Stimulated activated CD4-positive, alpha-beta T cell treated with anti-CD3 and anti-CD28 coated beads, Interleukin-15, amount 100 ng/mL, for 1 hour (primary cell): ENCODE data around the gene MOAP1.
"Not testable (repeated sequence)": the region's sequence is repeated elsewhere in the genome, so short reads cannot be mapped to it uniquely, and the experiment has no call there.

Experiments
- DNase-seq, 2 donors: peaks; one replicate each; pipeline ENCODE4 v3.0.0-alpha.2; 2020; ENCODE audit warnings: low read depth in 1 of 2, low spot score in 1 of 2

Gene MOAP1

DNA sequence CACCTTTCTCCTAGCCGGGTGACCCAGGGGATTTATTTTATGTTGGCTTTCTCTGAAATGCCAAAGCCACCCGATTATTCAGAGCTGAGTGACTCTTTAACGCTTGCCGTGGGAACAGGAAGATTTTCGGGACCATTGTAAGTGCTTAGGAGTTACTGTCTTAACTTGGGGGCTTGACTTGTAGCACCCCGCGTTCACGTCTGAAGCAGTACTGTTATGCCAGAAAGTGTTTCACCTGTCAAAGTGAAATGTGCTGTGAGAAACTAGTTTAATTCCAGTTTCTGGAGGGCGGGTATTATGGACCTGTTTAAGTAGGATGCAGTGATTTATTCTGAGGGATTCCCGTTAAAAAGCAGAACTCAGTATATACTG lies 638 bp upstream of the MOAP1 start:
- DNase-seq: no peak

DNA sequence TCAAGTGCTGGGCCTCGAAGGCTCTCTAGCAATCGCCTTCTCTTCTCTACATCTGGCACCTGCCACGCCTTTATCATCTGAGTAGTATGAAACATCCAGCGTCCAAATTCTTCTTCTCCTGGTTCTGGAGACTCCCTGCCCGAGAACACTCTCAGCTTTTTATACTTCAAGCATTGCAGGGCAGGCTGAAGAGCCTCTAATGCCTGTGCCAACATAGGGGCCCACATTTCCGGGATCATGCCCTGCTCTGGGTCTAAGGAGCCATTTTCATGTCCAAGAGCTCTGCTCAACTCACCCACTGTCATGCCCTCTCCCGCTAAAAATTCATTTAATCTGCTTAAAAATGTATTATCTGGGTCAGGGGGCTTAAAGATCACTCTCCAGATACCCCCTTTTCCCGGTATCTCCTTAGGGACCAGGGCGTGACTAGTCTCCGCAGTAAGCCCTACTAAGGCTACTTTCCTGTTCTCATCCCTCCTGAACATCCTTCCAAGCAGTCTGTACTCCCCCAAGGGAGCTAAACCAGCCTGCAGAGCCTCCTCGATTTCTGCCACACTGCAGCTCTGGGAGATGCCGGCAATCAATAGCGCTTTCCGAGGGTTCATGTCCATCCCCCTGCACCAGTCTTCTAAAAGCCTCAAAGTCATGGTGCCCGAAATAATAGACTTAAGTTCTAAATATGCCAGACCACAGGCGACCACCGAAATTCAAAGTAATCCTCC lies 940 bp downstream of the MOAP1 start:
- DNase-seq: no peak

DNA sequence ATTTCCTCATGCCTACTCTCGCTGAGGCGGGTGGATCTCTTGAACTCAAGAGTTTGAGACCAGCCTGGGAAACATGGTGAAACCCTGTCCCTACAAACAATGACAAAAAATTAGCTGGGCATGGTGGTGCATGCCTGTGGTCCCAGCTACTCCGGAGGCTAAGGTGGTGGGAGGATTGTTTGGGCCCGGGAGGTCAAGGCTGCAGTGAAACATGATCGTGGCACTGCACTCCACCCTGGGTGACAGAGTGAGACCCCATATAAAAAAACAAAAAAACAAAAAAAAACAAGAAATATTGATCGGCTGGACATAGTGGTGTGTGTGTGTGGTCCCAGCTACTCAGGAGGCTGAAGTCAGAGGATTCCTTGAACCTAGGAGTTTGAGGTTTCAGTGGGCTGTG lies 9.2 kb downstream of the MOAP1 start:
- no peak for DNase-seq

DNA sequence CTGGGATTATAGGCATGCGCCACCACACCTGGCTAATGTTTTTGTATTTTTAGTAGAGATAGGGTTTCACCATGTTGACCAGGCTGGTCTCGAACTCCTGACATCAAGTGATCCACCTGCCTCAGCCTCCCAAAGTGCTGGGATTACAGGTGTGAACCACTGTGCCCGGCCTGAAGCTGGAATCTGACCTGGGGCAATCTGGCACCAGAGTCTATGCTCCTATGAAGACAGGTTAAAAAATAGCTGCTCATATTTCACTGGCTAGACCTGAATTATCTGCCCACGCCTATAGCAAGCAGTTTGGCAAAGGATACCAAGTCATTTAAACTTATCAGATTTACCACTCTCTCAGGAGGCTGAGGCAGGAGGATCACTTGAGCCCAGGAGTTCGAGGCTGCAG lies 10.0 kb downstream of the MOAP1 start:
- not testable (repeated sequence) for DNase-seq

DNA sequence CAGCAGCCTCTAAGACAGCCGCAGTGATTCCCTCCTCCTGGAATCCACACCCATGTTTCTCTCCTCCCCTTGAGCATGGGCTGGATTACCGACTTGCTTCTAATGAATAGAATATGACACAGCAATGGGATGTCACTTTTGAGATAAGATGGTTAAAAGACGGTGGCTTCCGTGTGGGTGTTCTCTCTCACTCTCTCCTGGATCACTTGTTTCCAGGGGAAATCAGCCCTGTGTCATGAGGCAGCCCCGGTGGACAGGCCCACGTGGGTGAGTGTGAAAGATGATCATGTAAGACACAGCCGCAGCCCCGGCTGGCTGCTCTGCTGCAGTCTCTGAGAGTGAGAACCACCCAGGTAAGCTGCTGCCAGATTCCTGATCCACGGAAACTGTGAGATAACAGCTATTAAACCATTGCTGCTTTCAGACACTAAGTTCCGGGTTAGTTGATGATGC lies 10.7 kb downstream of the MOAP1 start:
- no peak for DNase-seq

DNA sequence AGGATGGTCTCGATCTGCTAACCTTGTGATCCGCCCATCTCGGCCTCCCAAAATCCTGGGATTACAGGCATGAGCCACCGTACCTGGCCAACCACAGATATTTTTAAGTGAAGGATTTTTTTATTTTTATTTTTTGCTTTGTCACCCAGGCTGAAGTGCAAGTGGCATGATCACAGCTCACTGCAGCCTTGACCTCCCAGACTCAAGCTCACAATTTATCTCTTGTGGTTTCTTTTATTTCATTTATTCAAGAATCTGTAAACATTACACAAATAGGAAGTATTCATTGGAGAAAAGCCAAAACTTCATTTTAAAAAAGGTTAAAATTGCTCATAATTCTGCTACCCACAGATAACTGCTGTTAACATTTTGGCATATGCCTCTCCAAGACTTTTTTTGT lies 13.3 kb downstream of the MOAP1 start:
- no peak for DNase-seq

DNA sequence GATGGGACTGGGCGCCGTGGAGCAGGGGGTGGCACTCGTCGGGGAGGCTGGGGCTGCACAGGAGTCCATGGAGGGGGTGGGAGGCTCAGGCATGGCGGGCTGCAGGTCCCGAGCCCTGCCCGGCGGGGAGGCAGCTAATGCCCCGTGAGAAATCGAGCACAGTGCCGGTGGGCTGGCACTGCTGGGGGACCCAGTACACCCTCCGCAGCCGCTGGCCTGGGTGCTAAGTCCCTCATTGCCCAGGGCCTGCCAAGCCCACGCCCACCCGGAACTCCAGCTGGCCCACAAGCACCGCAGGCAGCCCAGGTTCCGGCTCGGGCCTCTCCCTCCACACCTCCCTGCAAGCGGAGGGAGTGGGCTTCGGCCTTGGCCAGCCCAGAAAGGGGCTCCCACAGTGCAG lies 14.6 kb downstream of the MOAP1 start:
- DNase-seq: not testable (repeated sequence)

DNA sequence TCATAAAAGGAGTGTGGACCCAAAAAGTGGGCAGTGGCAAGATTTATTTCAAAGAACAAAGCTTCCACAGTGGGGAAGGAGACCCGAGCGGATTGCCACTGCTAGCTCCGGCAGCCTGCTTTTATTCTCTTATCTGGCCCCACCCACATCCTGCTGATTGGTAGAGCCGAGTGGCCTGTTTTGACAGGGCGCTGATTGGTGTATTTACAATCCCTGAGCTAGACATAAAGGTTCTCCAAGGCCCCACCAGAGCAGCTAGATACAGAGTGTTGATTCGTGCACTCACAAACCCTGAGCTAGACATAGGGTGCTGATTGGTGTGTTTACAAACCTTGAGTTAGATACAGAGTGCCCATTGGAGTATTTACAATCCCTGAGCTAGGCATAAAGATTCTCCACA lies 15.1 kb downstream of the MOAP1 start:
- not testable (repeated sequence) for DNase-seq

DNA sequence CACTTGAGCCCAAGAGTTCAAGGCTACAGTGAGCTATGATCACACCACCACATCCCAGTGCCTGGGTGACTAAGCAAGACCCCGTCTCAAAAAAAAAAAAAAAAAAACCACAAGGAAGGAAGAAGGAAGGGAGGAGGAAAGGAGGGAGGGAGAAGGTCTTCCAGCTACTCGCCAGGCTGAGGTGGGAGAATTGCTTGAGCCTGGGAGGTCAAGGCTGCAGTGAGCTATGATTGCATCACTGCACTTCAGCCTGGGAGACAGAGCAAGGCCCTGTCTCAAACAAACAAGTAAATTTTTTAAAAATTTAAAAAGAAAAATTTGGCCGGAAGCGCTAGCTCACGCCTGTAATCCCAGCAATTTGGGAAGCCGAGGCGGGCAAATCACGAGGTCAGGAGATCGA lies 16.1 kb downstream of the MOAP1 start:
- not testable (repeated sequence) for DNase-seq

DNA sequence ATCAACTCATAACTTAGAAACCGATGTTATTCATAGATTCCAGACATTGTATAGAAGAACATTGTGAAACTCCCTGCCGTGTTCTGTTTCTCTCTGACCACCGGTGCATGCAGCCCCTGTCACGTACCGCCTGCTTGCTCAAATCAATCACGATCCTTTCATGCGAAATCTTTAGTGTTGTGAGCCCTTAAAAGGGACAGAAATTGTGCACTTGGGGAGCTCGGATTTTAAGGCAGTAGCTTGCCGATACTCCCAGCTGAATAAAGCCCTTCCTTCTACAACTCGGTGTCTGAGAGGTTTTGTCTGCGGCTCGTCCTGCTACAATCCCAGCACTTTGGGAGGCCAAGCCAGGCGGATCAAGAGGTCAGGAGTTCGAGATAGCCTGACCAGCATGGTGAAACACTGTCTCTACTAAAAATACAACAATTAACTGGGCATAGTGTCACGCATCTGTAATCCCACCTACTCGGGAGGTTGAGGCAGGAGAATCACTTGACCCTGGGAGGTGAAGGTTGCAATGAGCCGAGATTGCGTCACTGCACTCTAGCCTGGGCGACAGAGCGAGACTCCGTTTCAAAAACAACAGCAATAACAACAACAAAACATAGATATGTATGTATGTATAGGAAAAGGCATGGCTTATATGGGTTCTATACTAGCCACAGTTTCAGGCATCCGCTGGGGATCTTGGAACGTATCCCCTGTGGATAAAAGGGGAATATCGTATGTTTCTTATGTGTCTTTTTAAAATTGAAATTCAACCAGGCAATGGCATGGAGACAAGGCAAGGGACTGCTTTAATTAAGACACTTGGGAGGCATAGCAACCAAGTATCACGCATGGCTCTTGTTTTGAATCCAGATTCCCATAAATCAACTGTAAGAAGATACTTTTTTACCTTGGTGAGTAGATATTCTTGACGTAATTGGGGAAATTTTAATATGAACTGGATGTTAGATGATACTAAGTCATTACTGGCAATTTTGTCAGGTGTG lies 19.1 kb downstream of the MOAP1 start:
- DNase-seq: not testable (repeated sequence)

DNA sequence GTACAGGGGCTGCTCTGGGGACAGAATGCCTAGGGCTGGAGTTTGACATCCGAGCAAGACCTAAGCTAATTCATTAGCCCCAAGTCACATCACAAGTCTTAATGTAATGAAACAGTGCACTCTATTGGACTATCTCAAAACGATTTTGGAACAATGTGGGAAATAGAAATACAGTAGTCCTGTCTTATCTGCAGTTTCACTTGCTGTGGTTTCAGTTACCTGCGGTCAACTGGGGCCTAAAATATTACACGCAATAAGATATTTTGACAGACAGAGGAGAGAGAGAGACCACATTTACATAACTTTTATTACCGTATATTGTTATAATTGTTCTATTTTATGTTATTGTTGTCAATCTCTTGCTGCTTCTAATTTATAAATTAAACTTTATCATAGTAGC lies 21.1 kb downstream of the MOAP1 start:
- DNase-seq: no peak

DNA sequence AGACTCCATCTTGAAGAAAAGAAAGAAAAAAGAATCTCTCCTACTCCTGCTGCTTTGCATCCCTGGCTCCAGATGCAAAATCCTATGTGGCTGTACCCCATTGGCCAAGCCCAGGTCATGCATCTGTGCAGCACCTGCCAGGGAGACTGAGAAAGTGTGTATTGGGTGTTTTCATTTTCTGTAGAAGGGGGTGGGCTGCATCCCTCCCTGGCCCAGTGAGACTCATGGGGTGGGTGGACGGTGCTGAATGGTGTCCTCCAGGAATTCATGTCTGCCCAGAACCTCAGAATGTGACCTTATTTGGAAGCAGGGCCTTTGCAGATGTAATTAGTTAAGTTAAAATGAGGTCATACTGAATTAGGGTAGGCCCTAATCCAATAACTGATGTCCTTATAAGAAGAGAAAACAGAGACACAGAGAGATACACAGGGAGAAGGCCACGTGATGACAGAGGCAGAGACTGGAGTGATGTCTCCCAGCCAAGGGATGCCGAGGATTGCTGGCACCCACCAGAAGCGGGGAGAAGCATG lies 23.2 kb downstream of the MOAP1 start:
- no peak for DNase-seq

DNA sequence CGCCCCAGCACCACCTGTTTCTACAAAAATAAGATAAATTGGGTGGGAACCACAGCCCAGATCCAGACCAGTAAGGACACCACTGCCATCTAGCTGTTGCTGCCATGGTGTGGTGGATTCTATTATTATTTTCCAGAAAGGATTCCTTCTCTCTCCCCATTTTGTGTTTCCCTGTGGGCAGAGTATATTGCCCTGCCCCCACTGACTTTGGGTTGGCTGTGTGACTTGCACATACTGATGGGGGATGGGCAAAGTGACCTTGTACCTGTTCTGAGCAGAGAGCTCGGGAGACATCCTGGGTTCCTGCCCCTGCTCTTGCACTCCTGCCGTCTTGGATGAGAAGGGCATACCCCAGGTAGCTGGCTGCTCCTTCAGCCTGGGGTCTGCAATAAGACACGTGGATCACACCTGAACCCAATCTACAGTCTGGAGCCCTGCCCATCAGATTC lies 24.3 kb downstream of the MOAP1 start:
- no peak for DNase-seq

DNA sequence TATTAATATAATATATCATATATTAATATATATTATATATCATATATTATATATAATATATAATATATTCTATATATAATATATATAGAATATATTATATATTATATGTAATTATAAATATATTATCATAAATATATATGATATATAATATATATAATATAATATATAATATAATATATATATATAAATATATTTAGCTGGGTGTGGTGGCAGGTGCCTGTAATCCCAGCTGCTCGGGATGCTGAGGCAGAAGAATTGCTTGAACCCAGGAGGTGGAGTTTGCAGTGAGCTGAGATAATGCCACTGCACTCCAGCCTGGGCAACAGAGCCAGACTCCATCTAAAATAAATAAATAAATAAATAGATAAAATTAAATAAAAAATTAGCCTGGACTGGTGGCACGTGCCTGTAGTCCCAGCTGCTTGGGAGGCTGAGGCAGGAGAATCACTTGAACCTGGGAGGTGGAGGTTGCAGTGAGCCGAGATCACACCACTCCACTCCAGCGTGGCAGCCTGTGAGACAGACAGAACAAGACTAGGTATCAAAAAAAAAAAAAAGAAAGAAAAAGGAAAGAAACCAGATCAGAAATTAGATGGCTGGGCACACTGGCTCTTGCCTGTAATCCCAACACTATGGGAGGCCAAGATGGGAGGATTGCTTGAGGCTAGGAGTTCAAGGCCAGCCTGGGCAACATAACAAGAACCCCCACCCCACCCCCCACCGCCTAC lies 24.9 kb downstream of the MOAP1 start:
- not testable (repeated sequence) for DNase-seq

DNA sequence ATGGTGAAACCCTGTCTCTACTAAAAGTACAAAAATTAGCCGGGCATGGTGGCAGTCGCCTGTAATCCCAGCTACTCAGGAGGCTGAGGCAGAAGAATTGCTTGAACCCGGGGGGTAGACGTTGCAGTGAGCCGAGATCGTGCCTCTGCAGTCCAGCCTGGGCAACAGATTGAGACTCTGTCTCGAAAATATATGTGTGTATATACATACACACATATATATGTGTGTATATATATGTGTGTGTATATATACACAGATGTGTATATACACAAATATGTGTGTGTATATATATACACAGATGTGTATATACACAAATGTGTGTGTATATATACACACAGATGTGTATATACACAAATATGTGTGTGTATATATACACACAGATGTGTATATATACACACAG lies 26.3 kb downstream of the MOAP1 start:
- DNase-seq: not testable (repeated sequence)

DNA sequence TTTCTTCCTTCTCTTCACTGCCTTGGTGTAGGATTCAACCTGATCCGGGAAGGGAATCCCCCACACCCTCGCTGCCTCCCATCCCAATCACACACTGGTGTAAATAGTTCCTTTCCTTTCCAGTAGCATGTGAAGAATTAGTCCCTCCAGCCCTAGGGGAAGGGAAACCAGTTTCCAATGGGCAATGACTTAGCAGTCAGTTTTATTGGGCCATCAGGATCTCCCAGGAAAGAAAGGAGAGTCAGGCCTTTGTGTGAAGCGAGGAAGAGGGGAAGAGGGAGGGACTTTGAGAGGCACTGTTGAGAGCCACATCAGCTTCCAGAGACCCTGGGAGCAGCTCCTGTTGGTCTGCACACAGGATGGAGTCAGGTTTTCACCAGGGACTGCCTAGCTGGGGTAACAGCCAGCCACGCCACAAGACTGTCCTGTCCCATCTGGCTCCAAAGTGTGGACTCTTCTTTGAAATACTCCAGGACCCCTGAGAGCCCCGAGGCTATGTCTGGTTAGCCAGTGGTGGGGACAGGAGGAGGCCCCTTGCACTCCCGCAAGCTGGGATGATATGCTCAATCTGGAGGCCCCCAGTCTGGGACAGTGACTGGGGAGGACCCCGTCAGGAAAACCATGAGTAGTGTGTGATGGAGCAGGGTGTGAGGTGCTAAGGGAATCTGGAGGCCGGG lies 27.9 kb downstream of the MOAP1 start:
- no peak for DNase-seq

DNA sequence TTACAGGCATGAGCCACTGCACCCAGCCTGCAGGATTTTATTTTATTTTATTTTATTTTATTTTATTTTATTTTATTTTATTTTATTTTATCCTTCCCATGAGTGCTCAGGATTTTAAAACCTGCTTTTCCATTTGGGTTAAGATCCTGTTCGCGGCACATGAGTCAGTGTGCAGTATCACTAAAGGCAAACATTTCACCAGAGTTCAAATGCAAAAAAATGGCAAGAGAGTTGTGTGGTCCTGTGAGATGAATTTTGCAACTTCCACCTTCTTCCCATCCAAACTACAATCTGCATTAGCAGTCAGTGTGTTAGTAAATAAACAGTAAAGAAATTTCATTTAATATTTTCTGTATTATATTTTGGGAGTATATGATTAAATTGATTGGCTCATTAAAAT lies 29.0 kb downstream of the MOAP1 start:
- DNase-seq: no peak

DNA sequence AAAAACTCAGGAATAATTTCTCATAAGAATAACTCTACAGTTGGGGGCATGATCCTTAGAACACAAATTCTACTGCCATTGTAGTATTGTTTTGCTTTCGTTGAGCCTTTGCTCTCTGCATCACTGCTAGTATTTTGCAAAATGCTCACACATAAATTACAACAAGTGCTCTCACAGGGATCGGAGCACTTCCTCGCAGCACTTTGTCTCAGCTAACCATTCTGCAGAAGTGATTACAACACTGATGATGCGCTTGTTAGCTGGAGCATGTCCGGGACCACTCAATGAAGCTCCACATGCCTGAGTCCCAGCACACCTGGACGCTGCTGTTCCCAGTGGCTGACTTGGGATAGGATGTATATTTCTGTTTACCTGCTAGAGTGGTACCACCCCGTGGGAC lies 31.6 kb downstream of the MOAP1 start:
- no peak for DNase-seq

DNA sequence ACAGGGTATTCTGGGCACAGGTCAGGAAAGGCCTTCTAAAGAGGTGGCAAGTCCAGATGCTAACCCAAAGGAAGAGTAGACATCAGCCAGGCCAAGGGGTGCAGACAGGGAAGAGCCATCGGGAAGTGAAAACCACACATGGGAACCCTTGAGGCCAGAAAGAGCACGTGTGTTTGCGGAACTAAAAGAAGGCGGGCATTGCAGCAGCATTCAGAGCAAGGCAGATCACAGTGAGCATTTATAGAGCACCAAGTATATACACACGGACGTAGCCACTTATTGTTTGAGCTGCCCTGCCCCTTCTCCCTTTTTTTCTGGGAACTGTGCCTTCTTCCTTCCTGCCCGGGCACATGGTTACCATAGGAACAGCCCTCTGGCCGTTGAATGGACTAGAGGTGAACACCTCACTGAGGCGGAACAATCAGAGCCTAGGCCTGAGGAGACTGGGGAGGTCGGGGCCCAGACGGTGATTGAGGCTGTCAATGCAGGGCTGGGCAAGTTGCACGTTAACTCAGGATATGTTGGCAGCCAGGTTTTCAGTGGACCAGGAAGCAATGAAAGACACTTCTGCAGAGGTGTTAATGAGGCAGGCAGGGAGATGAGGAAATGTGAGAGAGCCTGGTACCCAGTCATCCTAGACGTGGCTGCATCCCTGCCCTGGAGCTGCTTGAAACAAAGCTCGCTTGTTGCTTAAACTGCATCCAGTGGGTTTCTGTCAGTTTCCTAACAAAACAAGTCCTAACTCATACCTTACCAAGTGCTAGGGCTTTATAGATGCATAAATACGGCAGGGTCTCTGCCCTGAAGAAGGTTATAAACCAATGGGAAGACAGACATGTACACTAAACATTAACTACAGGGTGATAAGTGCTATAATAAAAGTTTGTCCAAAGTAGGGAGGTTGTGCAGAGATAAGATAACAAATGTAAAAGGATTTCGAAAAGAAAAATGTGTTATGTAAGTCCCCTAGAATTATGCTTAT lies 34.2 kb downstream of the MOAP1 start:
- no peak for DNase-seq
